Measurements from ENCODE around the gene KCNMB1. TPM values are rescaled to one million over a fixed set of nuclear protein-coding genes. Genes with fewer than 3 reads are reported as not detected.

The KCNMB1 gene
- total and polyA plus RNA-seq, 2 experiments from 2014 or later, result not detected

DNA sequence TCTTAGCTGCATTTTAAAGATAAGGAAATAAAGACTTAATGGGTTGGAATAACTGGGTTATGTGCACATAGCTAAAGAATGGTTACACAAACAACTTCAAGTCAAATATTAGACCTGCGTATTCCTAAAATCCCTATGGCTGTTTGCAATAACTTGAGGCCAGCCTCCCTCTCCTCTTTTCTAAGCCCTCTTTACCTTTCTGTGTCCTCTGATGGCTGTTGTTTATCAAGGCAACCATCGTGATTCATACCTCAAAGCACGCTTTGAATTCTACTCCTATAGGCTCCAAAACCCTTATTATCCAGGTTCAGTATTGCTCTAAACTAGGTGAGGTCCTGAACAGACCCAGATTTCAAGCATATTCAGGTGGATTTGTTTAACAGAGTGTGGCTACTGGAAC, 46.0 kb downstream of the KCNMB1 start:
- Histone ChIP-seq H3K4me2 (ENCODE audit: unreplicated experiment) (no peak overlapping the region), H3K36me3 (ENCODE audit: low read depth) (no peaks in the 10 kb centered on the region), H4K20me1 (ENCODE audit: insufficient read depth) (no peaks in the 10 kb centered on the region), H2AFZ (no peak overlapping the region), H3F3A (ENCODE audit: insufficient read depth) (no peaks in the 10 kb centered on the region), H3K4me1 (ENCODE audit: insufficient read depth) (no peaks in the 10 kb centered on the region), H3K27ac (no peak overlapping the region), H3K79me2 (ENCODE audit: insufficient read depth) (no peaks in the 10 kb centered on the region), H3K9me3 (ENCODE audit: low read depth) (no peaks in the 10 kb centered on the region), H3K27me3 (replicated peaks; ENCODE audit: insufficient read depth) (peaks cover 31% of the 10 kb centered on the region), H3K9me2 (ENCODE audit: insufficient read depth) (no peaks in the 10 kb centered on the region), H3K9ac (no peak overlapping the region), H3K4me3 (no peak overlapping the region)
- in situ Hi-C loops (cut with MboI), result no loop called here
- TF ChIP-seq EZH2phosphoT487 (IDR thresholded peaks at IDR 0.05; ENCODE audit: insufficient read depth, low read depth), result no peak
- TF ChIP-seq EZH2 (IDR thresholded peaks at IDR 0.05; ENCODE audit: insufficient read depth, poor library complexity, severe bottlenecking), result no peak
- no peak for DNase-seq
- 55 to 70% methylated on average over 3 of the region's 3 CpGs for WGBS, 2 experiments (ENCODE audit: low coverage in 1 of 2, low lambda C conversion rate in 2 of 2, missing lambda C conversion rate in 2 of 2)

DNA sequence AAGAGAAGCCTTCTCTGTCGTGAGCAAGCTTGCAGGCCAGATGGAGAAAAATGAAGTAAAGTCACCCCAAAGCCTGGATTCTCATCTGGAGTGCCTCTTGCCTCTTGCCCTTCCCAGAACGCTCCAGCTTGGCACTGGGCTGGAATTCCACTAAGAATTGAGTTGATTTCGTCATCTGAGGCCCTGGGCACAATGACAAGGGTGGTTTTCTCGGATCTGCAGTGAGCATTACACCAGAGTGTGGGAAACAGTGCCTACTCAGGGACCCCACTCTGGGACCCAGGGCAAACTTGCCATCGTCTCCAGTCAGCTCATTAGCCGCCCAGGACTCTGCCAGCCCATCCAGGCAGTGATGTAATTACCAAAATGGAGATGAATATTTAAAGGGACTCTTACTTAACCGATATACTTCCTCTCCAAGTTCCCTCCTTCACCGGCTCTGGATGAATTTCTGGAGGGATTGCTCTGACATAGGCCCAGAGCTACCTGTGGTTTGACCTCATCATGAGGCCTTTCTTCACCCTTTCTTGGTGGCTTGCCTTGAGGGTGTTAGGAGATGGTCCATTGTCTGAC, 46.9 kb downstream of the KCNMB1 start:
- Histone ChIP-seq H3K9me2 (ENCODE audit: insufficient read depth) (no peaks in the 10 kb centered on the region), H3K27ac (no peak overlapping the region), H3K9ac (no peak overlapping the region), H3K4me3 (no peak overlapping the region), H2AFZ (no peak overlapping the region), H3K9me3 (ENCODE audit: low read depth) (no peaks in the 10 kb centered on the region), H3K36me3 (ENCODE audit: low read depth) (no peaks in the 10 kb centered on the region), H3F3A (ENCODE audit: insufficient read depth) (no peaks in the 10 kb centered on the region), H3K4me1 (ENCODE audit: insufficient read depth) (no peaks in the 10 kb centered on the region), H3K27me3 (replicated peaks; ENCODE audit: insufficient read depth) (peaks cover 22% of the 10 kb centered on the region; the same call in 1 of the 2 replicates), H3K79me2 (ENCODE audit: insufficient read depth) (no peaks in the 10 kb centered on the region), H3K4me2 (ENCODE audit: unreplicated experiment) (no peak overlapping the region), H4K20me1 (ENCODE audit: insufficient read depth) (no peaks in the 10 kb centered on the region)
- 25 to 30% methylated on average over 8 of the region's 8 CpGs for WGBS, 2 experiments (ENCODE audit: low coverage in 1 of 2, low lambda C conversion rate in 2 of 2, missing lambda C conversion rate in 2 of 2)
- TF ChIP-seq EZH2phosphoT487 (IDR thresholded peaks at IDR 0.05; ENCODE audit: insufficient read depth, low read depth), result no peak
- no peak for TF ChIP-seq EZH2 (IDR thresholded peaks at IDR 0.05; ENCODE audit: insufficient read depth, poor library complexity, severe bottlenecking)
- peak; percentile 13 for DNase-seq
- in situ Hi-C loops (cut with MboI), result no loop called here

DNA sequence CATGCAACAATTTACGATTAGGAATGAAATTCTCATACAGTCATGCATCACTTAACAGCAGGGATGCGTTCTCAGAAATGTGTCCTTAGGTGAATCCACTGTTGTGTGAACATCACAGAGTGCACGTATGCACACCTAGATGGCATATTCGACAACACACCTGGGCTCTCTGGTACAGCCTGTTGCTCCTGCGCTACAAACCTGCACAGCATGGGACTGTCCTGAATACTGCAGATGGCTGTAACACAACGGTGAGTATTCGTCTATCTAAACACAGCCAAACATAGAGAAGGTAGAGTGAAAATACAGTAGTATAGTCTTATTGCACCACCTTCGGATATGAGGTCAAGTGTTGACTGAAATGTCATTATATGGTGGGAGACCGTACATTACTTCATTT, 47.6 kb downstream of the KCNMB1 start:
- in situ Hi-C loops (cut with MboI), result no loop called here
- Histone ChIP-seq H3K9me3 (ENCODE audit: low read depth) (no peaks in the 10 kb centered on the region), H4K20me1 (ENCODE audit: insufficient read depth) (no peaks in the 10 kb centered on the region), H3K27me3 (replicated peaks; ENCODE audit: insufficient read depth) (peaks cover 15% of the 10 kb centered on the region; the same call in 1 of the 2 replicates), H3F3A (ENCODE audit: insufficient read depth) (no peaks in the 10 kb centered on the region), H3K4me1 (ENCODE audit: insufficient read depth) (no peaks in the 10 kb centered on the region), H3K79me2 (ENCODE audit: insufficient read depth) (no peaks in the 10 kb centered on the region), H3K9ac (no peak overlapping the region), H3K36me3 (ENCODE audit: low read depth) (no peaks in the 10 kb centered on the region), H2AFZ (no peak overlapping the region), H3K9me2 (ENCODE audit: insufficient read depth) (no peaks in the 10 kb centered on the region), H3K4me2 (ENCODE audit: unreplicated experiment) (no peak overlapping the region), H3K4me3 (no peak overlapping the region), H3K27ac (no peak overlapping the region)
- TF ChIP-seq EZH2phosphoT487 (IDR thresholded peaks at IDR 0.05; ENCODE audit: insufficient read depth, low read depth) (no peak), EZH2 (IDR thresholded peaks at IDR 0.05; ENCODE audit: insufficient read depth, poor library complexity, severe bottlenecking) (no peak)
- DNase-seq, result no peak
- WGBS, 2 experiments (ENCODE audit: low coverage in 1 of 2, low lambda C conversion rate in 2 of 2, missing lambda C conversion rate in 2 of 2), result 72 to 74% methylated on average over 9 of the region's 9 CpGs

DNA sequence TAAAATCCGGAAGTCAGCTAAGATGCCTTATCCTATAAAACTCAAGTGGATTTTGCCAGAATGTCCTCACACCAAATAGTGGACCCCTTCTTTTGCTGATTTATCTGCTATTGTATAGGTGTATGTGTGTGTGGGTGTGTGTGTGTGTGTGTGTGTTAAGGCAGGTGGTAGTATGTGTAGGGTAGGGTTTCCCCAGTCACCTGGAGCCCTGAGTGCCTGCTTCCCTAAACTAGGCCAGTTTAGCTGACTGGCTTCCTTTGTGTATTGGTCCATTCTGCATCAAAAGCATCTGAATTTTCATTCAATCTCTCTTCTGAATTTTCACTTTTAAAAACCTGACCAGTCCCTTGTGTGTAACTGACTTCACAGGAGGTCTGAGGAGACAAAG, 49.4 kb downstream of the KCNMB1 start:
- no peaks in the 10 kb centered on the region for H3K4me1 ChIP-seq (ENCODE audit: insufficient read depth)
- H3K27ac ChIP-seq, result no peak overlapping the region
- H3K9me3 ChIP-seq (ENCODE audit: low read depth), result no peaks in the 10 kb centered on the region
- no peaks in the 10 kb centered on the region for H3K36me3 ChIP-seq (ENCODE audit: low read depth)
- no peak overlapping the region for H3K9ac ChIP-seq
- H3K9me2 ChIP-seq (ENCODE audit: insufficient read depth), result no peaks in the 10 kb centered on the region
- no peaks in the 10 kb centered on the region for H3F3A ChIP-seq (ENCODE audit: insufficient read depth)
- no peak overlapping the region for H2AFZ ChIP-seq
- H3K4me2 ChIP-seq (ENCODE audit: unreplicated experiment), result no peak overlapping the region
- WGBS, 2 experiments (ENCODE audit: low coverage in 1 of 2, low lambda C conversion rate in 2 of 2, missing lambda C conversion rate in 2 of 2), result 43 to 52% methylated on average over 1 of the region's 1 CpG
- in situ Hi-C loops (cut with MboI), result no loop called here
- DNase-seq, result no peak
- TF ChIP-seq EZH2phosphoT487 (IDR thresholded peaks at IDR 0.05; ENCODE audit: insufficient read depth, low read depth) (no peak), EZH2 (IDR thresholded peaks at IDR 0.05; ENCODE audit: insufficient read depth, poor library complexity, severe bottlenecking) (no peak)
- H3K27me3 ChIP-seq (replicated peaks; ENCODE audit: insufficient read depth), result peaks cover 8% of the 10 kb centered on the region; the same call in 1 of the 2 replicates
- H4K20me1 ChIP-seq (ENCODE audit: insufficient read depth), result no peaks in the 10 kb centered on the region
- H3K4me3 ChIP-seq, result no peak overlapping the region
- no peaks in the 10 kb centered on the region for H3K79me2 ChIP-seq (ENCODE audit: insufficient read depth)

Measured in GM23248 (cell line).